ENCODE results near the gene HDDC2.
A peak's percentile ranks its signal among the peaks of the same experiment; 100 is the strongest.

Gene HDDC2

DNA sequence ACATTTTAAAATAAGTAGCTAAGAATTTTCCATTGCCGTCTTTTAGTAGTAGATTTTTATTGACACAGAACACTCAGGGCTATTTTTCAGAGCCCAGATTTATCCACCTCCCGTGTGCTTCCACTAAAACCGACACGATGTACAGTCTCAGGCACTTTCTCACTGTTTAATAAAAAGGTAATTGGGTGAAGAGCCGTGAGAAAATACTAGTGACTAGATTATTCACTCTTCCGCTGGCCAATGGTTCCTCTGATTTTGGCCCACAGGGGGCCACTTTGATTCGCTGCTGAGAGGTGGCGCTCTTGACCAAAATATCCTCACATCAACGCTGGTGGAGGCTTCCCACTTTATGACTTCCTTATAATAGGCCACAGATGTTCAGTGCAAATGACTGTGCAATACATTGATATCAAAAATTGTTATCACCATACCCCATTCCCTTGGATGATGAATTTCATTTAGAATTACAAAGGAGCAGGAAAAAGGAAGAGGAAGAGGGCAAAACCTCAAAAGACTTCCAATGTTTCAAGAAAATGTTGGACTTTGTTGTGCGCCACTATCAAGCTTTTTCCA is 12.3 kb upstream of the HDDC2 start:
- TF ChIP-seq, protein P1, sequence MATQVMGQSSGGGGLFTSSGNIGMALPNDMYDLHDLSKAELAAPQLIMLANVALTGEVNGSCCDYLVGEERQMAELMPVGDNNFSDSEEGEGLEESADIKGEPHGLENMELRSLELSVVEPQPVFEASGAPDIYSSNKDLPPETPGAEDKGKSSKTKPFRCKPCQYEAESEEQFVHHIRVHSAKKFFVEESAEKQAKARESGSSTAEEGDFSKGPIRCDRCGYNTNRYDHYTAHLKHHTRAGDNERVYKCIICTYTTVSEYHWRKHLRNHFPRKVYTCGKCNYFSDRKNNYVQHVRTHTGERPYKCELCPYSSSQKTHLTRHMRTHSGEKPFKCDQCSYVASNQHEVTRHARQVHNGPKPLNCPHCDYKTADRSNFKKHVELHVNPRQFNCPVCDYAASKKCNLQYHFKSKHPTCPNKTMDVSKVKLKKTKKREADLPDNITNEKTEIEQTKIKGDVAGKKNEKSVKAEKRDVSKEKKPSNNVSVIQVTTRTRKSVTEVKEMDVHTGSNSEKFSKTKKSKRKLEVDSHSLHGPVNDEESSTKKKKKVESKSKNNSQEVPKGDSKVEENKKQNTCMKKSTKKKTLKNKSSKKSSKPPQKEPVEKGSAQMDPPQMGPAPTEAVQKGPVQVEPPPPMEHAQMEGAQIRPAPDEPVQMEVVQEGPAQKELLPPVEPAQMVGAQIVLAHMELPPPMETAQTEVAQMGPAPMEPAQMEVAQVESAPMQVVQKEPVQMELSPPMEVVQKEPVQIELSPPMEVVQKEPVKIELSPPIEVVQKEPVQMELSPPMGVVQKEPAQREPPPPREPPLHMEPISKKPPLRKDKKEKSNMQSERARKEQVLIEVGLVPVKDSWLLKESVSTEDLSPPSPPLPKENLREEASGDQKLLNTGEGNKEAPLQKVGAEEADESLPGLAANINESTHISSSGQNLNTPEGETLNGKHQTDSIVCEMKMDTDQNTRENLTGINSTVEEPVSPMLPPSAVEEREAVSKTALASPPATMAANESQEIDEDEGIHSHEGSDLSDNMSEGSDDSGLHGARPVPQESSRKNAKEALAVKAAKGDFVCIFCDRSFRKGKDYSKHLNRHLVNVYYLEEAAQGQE (IDR thresholded peaks at IDR 0.05; ENCODE audit: insufficient replicate concordance, low read depth), result no peak
- TF ChIP-seq POLR2AphosphoS5 (IDR thresholded peaks at IDR 0.05; ENCODE audit: low read depth) (no peak), SPI1 (IDR thresholded peaks at IDR 0.05; ENCODE audit: borderline replicate concordance, low read depth) (peak; percentile 77; the same call in 1 of the 2 replicates), GABPA (IDR thresholded peaks at IDR 0.05; ENCODE audit: low read depth) (no peak)
- TF ChIP-seq, protein P2, sequence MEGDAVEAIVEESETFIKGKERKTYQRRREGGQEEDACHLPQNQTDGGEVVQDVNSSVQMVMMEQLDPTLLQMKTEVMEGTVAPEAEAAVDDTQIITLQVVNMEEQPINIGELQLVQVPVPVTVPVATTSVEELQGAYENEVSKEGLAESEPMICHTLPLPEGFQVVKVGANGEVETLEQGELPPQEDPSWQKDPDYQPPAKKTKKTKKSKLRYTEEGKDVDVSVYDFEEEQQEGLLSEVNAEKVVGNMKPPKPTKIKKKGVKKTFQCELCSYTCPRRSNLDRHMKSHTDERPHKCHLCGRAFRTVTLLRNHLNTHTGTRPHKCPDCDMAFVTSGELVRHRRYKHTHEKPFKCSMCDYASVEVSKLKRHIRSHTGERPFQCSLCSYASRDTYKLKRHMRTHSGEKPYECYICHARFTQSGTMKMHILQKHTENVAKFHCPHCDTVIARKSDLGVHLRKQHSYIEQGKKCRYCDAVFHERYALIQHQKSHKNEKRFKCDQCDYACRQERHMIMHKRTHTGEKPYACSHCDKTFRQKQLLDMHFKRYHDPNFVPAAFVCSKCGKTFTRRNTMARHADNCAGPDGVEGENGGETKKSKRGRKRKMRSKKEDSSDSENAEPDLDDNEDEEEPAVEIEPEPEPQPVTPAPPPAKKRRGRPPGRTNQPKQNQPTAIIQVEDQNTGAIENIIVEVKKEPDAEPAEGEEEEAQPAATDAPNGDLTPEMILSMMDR (IDR thresholded peaks at IDR 0.05; ENCODE audit: insufficient read depth, low read length), result peak; percentile 60
- peak in 1 of 2 experiments; percentile 71 for DNase-seq (ENCODE audit: low read depth in 1 of 2, low spot score in 1 of 2)
- no peak overlapping the region for H3K27ac ChIP-seq (replicated peaks)

DNA sequence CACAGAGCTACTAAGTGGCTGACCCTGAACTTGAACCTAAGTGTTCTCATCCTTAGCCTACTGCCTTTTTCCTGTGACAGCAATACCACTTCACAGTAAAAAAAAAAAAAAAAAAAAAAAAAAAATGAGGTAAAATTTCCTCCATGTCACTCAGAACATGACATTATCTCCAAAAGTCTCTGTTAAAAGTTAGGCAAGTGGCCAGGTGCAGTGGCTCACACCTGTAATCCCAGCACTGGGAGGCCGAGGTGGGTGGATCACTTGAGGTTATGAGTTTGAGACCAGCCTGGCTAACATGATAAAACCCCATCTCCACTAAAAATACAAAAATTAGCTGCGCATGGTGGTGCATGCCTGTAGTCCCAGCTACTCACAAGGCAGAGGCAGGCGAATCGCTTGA is 11.2 kb upstream of the HDDC2 start:
- H3K4me3 ChIP-seq (replicated peaks; ENCODE audit: insufficient read depth, low read length), result no peak overlapping the region
- DNase-seq (ENCODE audit: low read depth in 1 of 2, low spot score in 1 of 2), result no peak

More for the DNA sequence above, 12.3 kb upstream of the HDDC2 start:
- Histone ChIP-seq H3K4me3 (replicated peaks; ENCODE audit: insufficient read depth, low read length) (no peak overlapping the region), H3K27me3 (ENCODE audit: insufficient read depth, poor library complexity, severe bottlenecking) (peaks cover 3% of the 10 kb centered on the region)

DNA sequence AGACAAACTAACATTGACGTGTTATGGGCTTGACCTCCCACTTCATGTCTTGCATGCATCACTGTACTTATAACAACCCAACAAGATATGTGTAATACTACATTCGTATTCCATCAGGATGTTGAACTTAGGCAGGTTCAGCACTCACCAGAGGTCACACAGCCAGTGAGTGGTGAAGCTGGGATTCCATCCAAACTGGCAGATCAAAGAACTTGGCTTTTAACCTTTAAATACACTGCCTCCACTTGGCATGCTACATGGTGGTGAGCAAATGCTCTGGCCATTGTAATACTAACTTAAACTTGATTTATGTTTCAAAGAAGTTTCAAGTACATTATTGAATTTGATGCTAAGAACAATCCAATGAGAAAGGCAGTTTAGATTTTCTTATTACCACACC is 10.7 kb upstream of the HDDC2 start:
- Histone ChIP-seq H3K27me3 (ENCODE audit: insufficient read depth, poor library complexity, severe bottlenecking) (peaks cover 3% of the 10 kb centered on the region), H3K27ac (replicated peaks) (no peak overlapping the region), H3K4me3 (replicated peaks; ENCODE audit: insufficient read depth, low read length) (no peak overlapping the region)
- no peak for DNase-seq (ENCODE audit: low read depth in 1 of 2, low spot score in 1 of 2)
- TF ChIP-seq GABPA (IDR thresholded peaks at IDR 0.05; ENCODE audit: low read depth) (no peak), POLR2AphosphoS5 (IDR thresholded peaks at IDR 0.05; ENCODE audit: low read depth) (no peak)
- TF ChIP-seq, protein P1 (IDR thresholded peaks at IDR 0.05; ENCODE audit: insufficient replicate concordance, low read depth), result no peak

More for the DNA sequence above, 11.2 kb upstream of the HDDC2 start:
- Histone ChIP-seq H3K27ac (replicated peaks) (no peak overlapping the region), H3K27me3 (ENCODE audit: insufficient read depth, poor library complexity, severe bottlenecking) (peaks cover 3% of the 10 kb centered on the region)
- TF ChIP-seq, protein P2 (IDR thresholded peaks at IDR 0.05; ENCODE audit: insufficient read depth, low read length), result no peak

DNA sequence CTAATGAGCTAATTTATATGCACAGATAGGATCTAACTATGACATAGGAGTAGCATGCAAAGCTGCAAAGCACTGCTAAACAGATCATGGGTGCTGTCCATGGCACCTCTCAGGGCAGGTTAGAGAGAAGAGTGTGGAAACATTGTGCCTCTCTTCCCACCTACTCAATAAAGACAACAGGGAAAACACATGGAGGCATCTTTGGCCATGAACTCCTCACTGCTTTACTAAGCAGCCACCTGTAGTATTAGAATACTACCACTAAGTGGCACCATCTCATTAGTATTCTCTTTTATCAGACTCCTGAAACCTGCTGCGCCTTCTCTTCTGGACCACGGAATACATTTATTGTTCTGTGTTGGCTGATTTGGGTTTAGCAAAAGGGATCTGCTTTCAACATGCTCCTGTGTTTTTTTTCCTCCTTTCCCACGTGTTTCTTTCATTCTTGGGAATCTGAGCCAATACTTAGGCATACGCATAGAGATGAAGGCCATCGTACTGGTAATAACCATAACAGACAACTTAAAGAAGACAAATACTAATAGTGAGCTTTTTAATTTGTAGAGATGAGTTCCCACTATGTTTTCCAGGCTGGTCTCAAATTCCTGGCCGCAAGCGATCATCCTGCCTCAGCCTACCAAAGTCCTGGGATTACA is 9.4 kb upstream of the HDDC2 start:
- DNase-seq (ENCODE audit: low read depth in 1 of 2, low spot score in 1 of 2), result peak in 1 of 2 experiments; percentile 10
- Histone ChIP-seq H3K27me3 (ENCODE audit: insufficient read depth, poor library complexity, severe bottlenecking) (peaks cover 3% of the 10 kb centered on the region), H3K4me3 (replicated peaks; ENCODE audit: insufficient read depth, low read length) (no peak overlapping the region), H3K27ac (replicated peaks) (no peak overlapping the region)
- no peak for TF ChIP-seq GABPA (IDR thresholded peaks at IDR 0.05; ENCODE audit: low read depth)
- TF ChIP-seq, protein P2 (IDR thresholded peaks at IDR 0.05; ENCODE audit: insufficient read depth, low read length), result peak; percentile 57
